ENCODE measurements around the gene CLRN3.
A peak's percentile ranks its signal among the peaks of the same experiment; 100 is the strongest.

The CLRN3 gene

GRCh38 chr10:127867805-127868204, 24.9 kb downstream of the CLRN3 start:
- TF ChIP-seq POLR2A (IDR thresholded peaks at IDR 0.05; ENCODE audit: low read depth, low read length): no peak
- DNase-seq (ENCODE audit: insufficient read length, low spot score): no peak
- FAIRE-seq: no peak

GRCh38 chr10:127866276-127867013, 26.3 kb downstream of the CLRN3 start:
- FAIRE-seq: no peak
- TF ChIP-seq POLR2A (IDR thresholded peaks at IDR 0.05; ENCODE audit: low read depth, low read length): no peak
- DNase-seq (ENCODE audit: insufficient read length, low spot score): no peak

GRCh38 chr10:127863231-127863825, 29.4 kb downstream of the CLRN3 start:
- FAIRE-seq (no peak), DNase-seq (ENCODE audit: insufficient read length, low spot score) (no peak)
- TF ChIP-seq POLR2A (IDR thresholded peaks at IDR 0.05; ENCODE audit: low read depth, low read length): no peak

- FAIRE-seq (no peak), DNase-seq (ENCODE audit: insufficient read length, low spot score) (no peak)
- TF ChIP-seq POLR2A (IDR thresholded peaks at IDR 0.05; ENCODE audit: low read depth, low read length): no peak
Measured at GRCh38 chr10:127860592-127860991, 32.1 kb downstream of the CLRN3 start.

- FAIRE-seq (no peak), DNase-seq (ENCODE audit: insufficient read length, low spot score) (no peak)
- TF ChIP-seq POLR2A (IDR thresholded peaks at IDR 0.05; ENCODE audit: low read depth, low read length): no peak
Measured at GRCh38 chr10:127855976-127856375, 36.8 kb downstream of the CLRN3 start.

GRCh38 chr10:127855591-127855881, 37.2 kb downstream of the CLRN3 start:
- FAIRE-seq (no peak), DNase-seq (ENCODE audit: insufficient read length, low spot score) (no peak)

GRCh38 chr10:127854769-127855590, 37.8 kb downstream of the CLRN3 start:
- no peak for FAIRE-seq
- TF ChIP-seq POLR2A (IDR thresholded peaks at IDR 0.05; ENCODE audit: low read depth, low read length): no peak
- no peak for DNase-seq (ENCODE audit: insufficient read length, low spot score)

More at GRCh38 chr10:127855591-127855881, 37.2 kb downstream of the CLRN3 start:
- TF ChIP-seq POLR2A (IDR thresholded peaks at IDR 0.05; ENCODE audit: low read depth, low read length): no peak

GRCh38 chr10:127853868-127854768, 38.6 kb downstream of the CLRN3 start:
- DNase-seq (ENCODE audit: insufficient read length, low spot score) (peak; percentile 48), FAIRE-seq (no peak)
- no peak for TF ChIP-seq POLR2A (IDR thresholded peaks at IDR 0.05; ENCODE audit: low read depth, low read length)

GRCh38 chr10:127852456-127852855, 40.3 kb downstream of the CLRN3 start:
- no peak for TF ChIP-seq POLR2A (IDR thresholded peaks at IDR 0.05; ENCODE audit: low read depth, low read length)
- DNase-seq (ENCODE audit: insufficient read length, low spot score) (no peak), FAIRE-seq (no peak)

GRCh38 chr10:127851661-127852194, 41.0 kb downstream of the CLRN3 start:
- DNase-seq (ENCODE audit: insufficient read length, low spot score) (no peak), FAIRE-seq (no peak)
- TF ChIP-seq POLR2A (IDR thresholded peaks at IDR 0.05; ENCODE audit: low read depth, low read length): no peak

GRCh38 chr10:127850944-127851343, 41.8 kb downstream of the CLRN3 start:
- DNase-seq (ENCODE audit: insufficient read length, low spot score): no peak
- FAIRE-seq: no peak
- TF ChIP-seq POLR2A (IDR thresholded peaks at IDR 0.05; ENCODE audit: low read depth, low read length): no peak

- TF ChIP-seq POLR2A (IDR thresholded peaks at IDR 0.05; ENCODE audit: low read depth, low read length): no peak
- DNase-seq (ENCODE audit: insufficient read length, low spot score) (no peak), FAIRE-seq (no peak)
Measured at GRCh38 chr10:127849921-127850320, 42.8 kb downstream of the CLRN3 start.

- TF ChIP-seq POLR2A (IDR thresholded peaks at IDR 0.05; ENCODE audit: low read depth, low read length): no peak
- DNase-seq (ENCODE audit: insufficient read length, low spot score) (no peak), FAIRE-seq (no peak)
Measured at GRCh38 chr10:127849224-127849623, 43.5 kb downstream of the CLRN3 start.
